ENCODE measurements around the gene MBOAT2. TPM values are rescaled to one million over a fixed set of nuclear protein-coding genes. Genes with fewer than 3 reads are reported as not detected.

The MBOAT2 gene
- total and polyA plus RNA-seq, 2 experiments from 2014 or later: 15.9 to 22.7 TPM

DNA sequence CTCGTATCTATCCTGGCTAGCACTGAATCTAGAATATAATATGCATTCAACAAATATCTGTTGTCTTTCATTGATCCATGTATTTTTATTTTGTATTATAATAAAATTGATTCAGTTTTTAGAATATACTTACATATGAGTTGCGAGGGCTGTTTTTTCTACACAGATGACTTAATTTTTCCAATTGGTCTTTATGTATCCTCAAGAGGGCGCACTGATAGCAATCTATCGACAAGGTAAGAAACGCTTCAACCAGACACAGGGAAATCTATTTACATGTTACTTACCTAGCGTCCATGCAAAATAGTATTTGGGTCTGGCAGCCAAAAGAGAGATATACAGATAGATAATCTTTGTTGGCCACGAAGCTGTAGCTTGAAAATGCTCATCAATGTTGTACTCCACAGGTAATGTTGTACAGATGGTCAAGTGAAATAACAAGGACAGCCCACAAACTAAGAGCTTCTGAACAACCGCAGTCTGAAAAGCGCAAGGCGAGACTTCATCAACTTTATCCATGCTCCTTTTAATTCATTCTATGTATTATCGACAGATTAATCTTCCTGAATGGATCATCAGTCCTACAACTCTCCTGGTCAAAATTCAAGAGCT lies 130.6 kb downstream of the MBOAT2 start:
- Histone ChIP-seq H3K4me3 (no peak overlapping the region), H3K9me2 (ENCODE audit: insufficient read depth) (no peaks in the 10 kb centered on the region), H3K27me3 (ENCODE audit: insufficient read depth) (no peaks in the 10 kb centered on the region), H3K27ac (ENCODE audit: low read depth) (no peak overlapping the region), H3F3A (replicated peaks; ENCODE audit: low read depth) (no peaks in the 10 kb centered on the region), H3K36me3 (ENCODE audit: insufficient read depth) (no peaks in the 10 kb centered on the region), H3K4me2 (no peak overlapping the region), H4K20me1 (replicated peaks; ENCODE audit: insufficient read depth) (no peaks in the 10 kb centered on the region), H2AFZ (no peak overlapping the region), H3K79me2 (replicated peaks; ENCODE audit: insufficient read depth) (no peaks in the 10 kb centered on the region), H3K4me1 (ENCODE audit: insufficient read depth) (no peaks in the 10 kb centered on the region)
- Mint-ChIP-seq H3K27me3 (ENCODE audit: insufficient read depth, low read depth, poor library complexity) (peaks cover 2% of the 10 kb centered on the region), H3K36me3 (ENCODE audit: low read depth) (no peaks in the 10 kb centered on the region), H3K9me3 (no peaks in the 10 kb centered on the region), H3K4me3 (no peak overlapping the region), H3K27ac (no peak overlapping the region), H3K4me1 (peaks cover 5% of the 10 kb centered on the region)
- no peak for TF ChIP-seq ZNF331 (CRISPR knock-in tag; IDR thresholded peaks at IDR 0.05; ENCODE audit: low read depth)
- TF ChIP-seq, protein P1, sequence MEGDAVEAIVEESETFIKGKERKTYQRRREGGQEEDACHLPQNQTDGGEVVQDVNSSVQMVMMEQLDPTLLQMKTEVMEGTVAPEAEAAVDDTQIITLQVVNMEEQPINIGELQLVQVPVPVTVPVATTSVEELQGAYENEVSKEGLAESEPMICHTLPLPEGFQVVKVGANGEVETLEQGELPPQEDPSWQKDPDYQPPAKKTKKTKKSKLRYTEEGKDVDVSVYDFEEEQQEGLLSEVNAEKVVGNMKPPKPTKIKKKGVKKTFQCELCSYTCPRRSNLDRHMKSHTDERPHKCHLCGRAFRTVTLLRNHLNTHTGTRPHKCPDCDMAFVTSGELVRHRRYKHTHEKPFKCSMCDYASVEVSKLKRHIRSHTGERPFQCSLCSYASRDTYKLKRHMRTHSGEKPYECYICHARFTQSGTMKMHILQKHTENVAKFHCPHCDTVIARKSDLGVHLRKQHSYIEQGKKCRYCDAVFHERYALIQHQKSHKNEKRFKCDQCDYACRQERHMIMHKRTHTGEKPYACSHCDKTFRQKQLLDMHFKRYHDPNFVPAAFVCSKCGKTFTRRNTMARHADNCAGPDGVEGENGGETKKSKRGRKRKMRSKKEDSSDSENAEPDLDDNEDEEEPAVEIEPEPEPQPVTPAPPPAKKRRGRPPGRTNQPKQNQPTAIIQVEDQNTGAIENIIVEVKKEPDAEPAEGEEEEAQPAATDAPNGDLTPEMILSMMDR (conservative IDR thresholded peaks at IDR 0.05; ENCODE audit: low read depth in 2 of 2): peak; percentile 71 to 77
- ATAC-seq (peak; percentile 56; the same call in 2 of the 3 replicates), DNase-seq (ENCODE audit: low spot score) (peak; percentile 87)

DNA sequence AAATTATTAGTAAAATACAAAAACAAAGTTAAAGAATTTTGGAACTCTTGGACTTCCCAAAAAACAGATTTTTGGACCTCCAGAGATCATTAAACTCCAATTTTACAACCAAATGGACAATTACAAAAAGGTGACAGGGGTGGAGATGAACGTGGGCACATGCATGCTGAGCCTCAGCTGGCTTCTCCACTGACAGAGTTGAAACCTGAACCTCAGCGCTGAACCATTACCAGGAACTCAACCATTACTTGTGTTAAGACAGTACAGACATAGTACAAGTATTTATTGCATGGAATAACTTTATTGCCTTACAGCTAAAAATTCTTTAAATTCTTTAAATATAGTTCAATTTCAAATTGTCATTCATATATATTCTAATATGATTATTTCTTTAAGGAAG lies 133.0 kb downstream of the MBOAT2 start:
- Mint-ChIP-seq H3K36me3 (ENCODE audit: low read depth) (no peaks in the 10 kb centered on the region), H3K4me3 (no peak overlapping the region), H3K27me3 (ENCODE audit: insufficient read depth, low read depth, poor library complexity) (no peaks in the 10 kb centered on the region), H3K9me3 (no peaks in the 10 kb centered on the region), H3K4me1 (no peaks in the 10 kb centered on the region), H3K27ac (no peak overlapping the region)
- H3K4me2 ChIP-seq: no peak overlapping the region
- no peak overlapping the region for H3K27ac ChIP-seq (ENCODE audit: low read depth)
- no peaks in the 10 kb centered on the region for H3F3A ChIP-seq (replicated peaks; ENCODE audit: low read depth)
- DNase-seq (ENCODE audit: low spot score) (no peak), ATAC-seq (no peak)
- no peaks in the 10 kb centered on the region for H3K9me2 ChIP-seq (ENCODE audit: insufficient read depth)
- H3K4me3 ChIP-seq: no peak overlapping the region
- H3K36me3 ChIP-seq (ENCODE audit: insufficient read depth): no peaks in the 10 kb centered on the region
- no peaks in the 10 kb centered on the region for H4K20me1 ChIP-seq (replicated peaks; ENCODE audit: insufficient read depth)
- no peaks in the 10 kb centered on the region for H3K4me1 ChIP-seq (ENCODE audit: insufficient read depth)
- H3K27me3 ChIP-seq (ENCODE audit: insufficient read depth): no peaks in the 10 kb centered on the region
- H2AFZ ChIP-seq: no peak overlapping the region
- H3K79me2 ChIP-seq (replicated peaks; ENCODE audit: insufficient read depth): no peaks in the 10 kb centered on the region
- TF ChIP-seq STAT1 (IDR thresholded peaks at IDR 0.05; ENCODE audit: unreplicated experiment) (no peak), EZH2phosphoT487 (IDR thresholded peaks at IDR 0.05; ENCODE audit: unreplicated experiment) (no peak), JUNB (IDR thresholded peaks at IDR 0.05; ENCODE audit: unreplicated experiment) (no peak), POLR2AphosphoS5 (IDR thresholded peaks at IDR 0.05; ENCODE audit: low read depth) (no peak), NANOG (IDR thresholded peaks at IDR 0.05; ENCODE audit: borderline replicate concordance) (no peak), CREB1 (CRISPR knock-in tag; IDR thresholded peaks at IDR 0.05; ENCODE audit: low read depth) (no peak), ZNF331 (CRISPR knock-in tag; IDR thresholded peaks at IDR 0.05; ENCODE audit: low read depth) (no peak), ETS1 (IDR thresholded peaks at IDR 0.05) (no peak), EZH2 (IDR thresholded peaks at IDR 0.05; ENCODE audit: low read depth, unreplicated experiment) (no peak), ZNF114 (CRISPR knock-in tag; IDR thresholded peaks at IDR 0.05) (no peak)
- TF ChIP-seq, protein P1 (conservative IDR thresholded peaks at IDR 0.05; ENCODE audit: low read depth in 2 of 2): no peak
- TF ChIP-seq, protein P2, sequence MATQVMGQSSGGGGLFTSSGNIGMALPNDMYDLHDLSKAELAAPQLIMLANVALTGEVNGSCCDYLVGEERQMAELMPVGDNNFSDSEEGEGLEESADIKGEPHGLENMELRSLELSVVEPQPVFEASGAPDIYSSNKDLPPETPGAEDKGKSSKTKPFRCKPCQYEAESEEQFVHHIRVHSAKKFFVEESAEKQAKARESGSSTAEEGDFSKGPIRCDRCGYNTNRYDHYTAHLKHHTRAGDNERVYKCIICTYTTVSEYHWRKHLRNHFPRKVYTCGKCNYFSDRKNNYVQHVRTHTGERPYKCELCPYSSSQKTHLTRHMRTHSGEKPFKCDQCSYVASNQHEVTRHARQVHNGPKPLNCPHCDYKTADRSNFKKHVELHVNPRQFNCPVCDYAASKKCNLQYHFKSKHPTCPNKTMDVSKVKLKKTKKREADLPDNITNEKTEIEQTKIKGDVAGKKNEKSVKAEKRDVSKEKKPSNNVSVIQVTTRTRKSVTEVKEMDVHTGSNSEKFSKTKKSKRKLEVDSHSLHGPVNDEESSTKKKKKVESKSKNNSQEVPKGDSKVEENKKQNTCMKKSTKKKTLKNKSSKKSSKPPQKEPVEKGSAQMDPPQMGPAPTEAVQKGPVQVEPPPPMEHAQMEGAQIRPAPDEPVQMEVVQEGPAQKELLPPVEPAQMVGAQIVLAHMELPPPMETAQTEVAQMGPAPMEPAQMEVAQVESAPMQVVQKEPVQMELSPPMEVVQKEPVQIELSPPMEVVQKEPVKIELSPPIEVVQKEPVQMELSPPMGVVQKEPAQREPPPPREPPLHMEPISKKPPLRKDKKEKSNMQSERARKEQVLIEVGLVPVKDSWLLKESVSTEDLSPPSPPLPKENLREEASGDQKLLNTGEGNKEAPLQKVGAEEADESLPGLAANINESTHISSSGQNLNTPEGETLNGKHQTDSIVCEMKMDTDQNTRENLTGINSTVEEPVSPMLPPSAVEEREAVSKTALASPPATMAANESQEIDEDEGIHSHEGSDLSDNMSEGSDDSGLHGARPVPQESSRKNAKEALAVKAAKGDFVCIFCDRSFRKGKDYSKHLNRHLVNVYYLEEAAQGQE (IDR thresholded peaks at IDR 0.05; ENCODE audit: unreplicated experiment): no peak

Measured in GM23338 (cell line).